ENCODE measurements around the gene MT2A.

Gene MT2A

GRCh38 chr16:56647641-56648431 is 39.5 kb downstream of the MT2A start:
- no peak for TF ChIP-seq CTCF (conservative IDR thresholded peaks at IDR 0.05; ENCODE audit: low read depth, low read length)
- H3K4me3 ChIP-seq (ENCODE audit: low read length): no peak overlapping the region

GRCh38 chr16:56649271-56649670 is 40.9 kb downstream of the MT2A start:
- no peak for TF ChIP-seq CTCF (conservative IDR thresholded peaks at IDR 0.05; ENCODE audit: low read depth, low read length)
- no peak overlapping the region for H3K4me3 ChIP-seq (ENCODE audit: low read length)
- no peak for DNase-seq (ENCODE audit: low read depth)

More at GRCh38 chr16:56647641-56648431, 39.5 kb downstream of the MT2A start:
- DNase-seq (ENCODE audit: low read depth): no peak

- no peak for DNase-seq (ENCODE audit: low read depth)
- no peak overlapping the region for H3K4me3 ChIP-seq (ENCODE audit: low read length)
- TF ChIP-seq CTCF (conservative IDR thresholded peaks at IDR 0.05; ENCODE audit: low read depth, low read length): no peak
Measured at GRCh38 chr16:56649820-56650219, 41.4 kb downstream of the MT2A start.

- TF ChIP-seq CTCF (conservative IDR thresholded peaks at IDR 0.05; ENCODE audit: low read depth, low read length): no peak
- H3K4me3 ChIP-seq (ENCODE audit: low read length): no peak within 1 kb of the TSS
Measured at GRCh38 chr16:56651586-56651985, 43.2 kb downstream of the MT2A start, which contains the start of gene MT1B. MT1B (plus strand) TSS chr16:56651886; CDS start chr16:56651954, 68 bp downstream.

GRCh38 chr16:56652600-56652999 is 44.2 kb downstream of the MT2A start:
- no peak overlapping the region for H3K4me3 ChIP-seq (ENCODE audit: low read length)
- no peak for DNase-seq (ENCODE audit: low read depth)
- TF ChIP-seq CTCF (conservative IDR thresholded peaks at IDR 0.05; ENCODE audit: low read depth, low read length): no peak

More at GRCh38 chr16:56651586-56651985, 43.2 kb downstream of the MT2A start, which contains the start of gene MT1B:
- no peak for DNase-seq (ENCODE audit: low read depth)

- no peak overlapping the region for H3K4me3 ChIP-seq (ENCODE audit: low read length)
- TF ChIP-seq CTCF (conservative IDR thresholded peaks at IDR 0.05; ENCODE audit: low read depth, low read length): no peak
- DNase-seq (ENCODE audit: low read depth): no peak
Measured at GRCh38 chr16:56653218-56653617, 44.8 kb downstream of the MT2A start.
